Transverse colon (tissue), 3 donors: ENCODE data around the gene RAPGEF4.

ENCODE experiments used
- EP300 ChIP-seq: sonication (generic); formaldehyde crosslinking; IDR thresholded peaks from one replicate; pipeline ENCODE4 v1.6.1; 2017; ENCODE audit warnings: antibody characterized with exemption, low read depth
- POLR2A ChIP-seq: fragments of 450-650 bp; IDR thresholded peaks from one replicate; pipeline ENCODE4 v1.6.1; 2016; ENCODE audit warnings: antibody characterized with exemption, mild to moderate bottlenecking, moderate library complexity
- TF ChIP-seq, protein P1 (sequence below), 5 experiments: fragments of 200-600 bp in 3 of 5; fragments of 450-650 bp in 2 of 5; sonication (generic) in 3 of 5; IDR thresholded peaks; 1 replicate in 2 of 5; 2 replicates in 3 of 5; pipeline ENCODE4 v1.5.1; 2016 to 2017; ENCODE audit warnings: antibody characterized with exemption in 5 of 5, inconsistent platforms in 3 of 5, mild to moderate bottlenecking in 2 of 5, moderate library complexity in 1 of 5

DNA sequence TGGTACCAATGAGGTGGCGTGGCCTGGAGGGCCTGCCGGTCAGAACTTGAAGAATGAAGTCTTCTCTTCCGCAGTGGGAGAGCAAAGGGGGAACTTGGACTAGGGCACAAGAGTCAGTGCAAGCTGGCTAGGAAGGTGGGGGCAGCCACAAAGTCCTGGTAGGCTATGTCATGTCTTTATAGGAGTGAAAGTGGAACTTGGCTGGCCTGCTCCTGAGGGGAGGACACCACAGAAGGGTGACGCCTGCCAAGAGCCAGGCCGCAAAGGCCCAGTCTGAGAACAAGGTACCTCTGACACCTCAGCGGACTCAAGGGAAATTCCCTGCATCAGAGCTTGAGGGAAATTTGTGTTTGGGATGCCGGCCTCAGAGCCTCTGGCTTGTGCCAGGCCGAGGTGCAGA, 307.8 kb downstream of the RAPGEF4 start:
- TF ChIP-seq POLR2A (no peak), EP300 (no peak)
- TF ChIP-seq, protein P1, sequence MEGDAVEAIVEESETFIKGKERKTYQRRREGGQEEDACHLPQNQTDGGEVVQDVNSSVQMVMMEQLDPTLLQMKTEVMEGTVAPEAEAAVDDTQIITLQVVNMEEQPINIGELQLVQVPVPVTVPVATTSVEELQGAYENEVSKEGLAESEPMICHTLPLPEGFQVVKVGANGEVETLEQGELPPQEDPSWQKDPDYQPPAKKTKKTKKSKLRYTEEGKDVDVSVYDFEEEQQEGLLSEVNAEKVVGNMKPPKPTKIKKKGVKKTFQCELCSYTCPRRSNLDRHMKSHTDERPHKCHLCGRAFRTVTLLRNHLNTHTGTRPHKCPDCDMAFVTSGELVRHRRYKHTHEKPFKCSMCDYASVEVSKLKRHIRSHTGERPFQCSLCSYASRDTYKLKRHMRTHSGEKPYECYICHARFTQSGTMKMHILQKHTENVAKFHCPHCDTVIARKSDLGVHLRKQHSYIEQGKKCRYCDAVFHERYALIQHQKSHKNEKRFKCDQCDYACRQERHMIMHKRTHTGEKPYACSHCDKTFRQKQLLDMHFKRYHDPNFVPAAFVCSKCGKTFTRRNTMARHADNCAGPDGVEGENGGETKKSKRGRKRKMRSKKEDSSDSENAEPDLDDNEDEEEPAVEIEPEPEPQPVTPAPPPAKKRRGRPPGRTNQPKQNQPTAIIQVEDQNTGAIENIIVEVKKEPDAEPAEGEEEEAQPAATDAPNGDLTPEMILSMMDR (IDR thresholded peaks at IDR 0.05), result no peak
